ENCODE data around the gene EIF4G1.

EIF4G1 gene

DNA sequence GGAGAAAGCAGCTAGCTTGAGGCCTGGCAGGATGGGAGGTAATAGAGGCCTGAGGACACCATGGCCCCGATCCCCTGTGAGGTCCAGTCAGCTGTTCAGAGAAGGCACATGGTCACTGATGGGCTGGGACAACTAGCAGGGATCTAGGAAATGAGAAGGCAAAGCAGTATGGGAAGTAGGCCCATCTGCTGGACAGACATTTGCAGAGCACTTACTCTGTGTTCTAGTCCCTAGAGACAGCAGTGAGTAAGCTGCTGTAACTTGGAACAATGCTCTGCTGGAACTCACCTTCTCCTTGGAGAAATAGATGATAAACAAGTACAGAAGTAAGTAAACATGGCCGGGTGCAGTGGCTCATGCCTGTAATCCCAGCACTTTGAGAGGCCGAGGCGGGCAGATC is 31.5 kb upstream of the EIF4G1 start:
- no peak for DNase-seq (ENCODE audit: low read depth)
- TF ChIP-seq, protein P1, sequence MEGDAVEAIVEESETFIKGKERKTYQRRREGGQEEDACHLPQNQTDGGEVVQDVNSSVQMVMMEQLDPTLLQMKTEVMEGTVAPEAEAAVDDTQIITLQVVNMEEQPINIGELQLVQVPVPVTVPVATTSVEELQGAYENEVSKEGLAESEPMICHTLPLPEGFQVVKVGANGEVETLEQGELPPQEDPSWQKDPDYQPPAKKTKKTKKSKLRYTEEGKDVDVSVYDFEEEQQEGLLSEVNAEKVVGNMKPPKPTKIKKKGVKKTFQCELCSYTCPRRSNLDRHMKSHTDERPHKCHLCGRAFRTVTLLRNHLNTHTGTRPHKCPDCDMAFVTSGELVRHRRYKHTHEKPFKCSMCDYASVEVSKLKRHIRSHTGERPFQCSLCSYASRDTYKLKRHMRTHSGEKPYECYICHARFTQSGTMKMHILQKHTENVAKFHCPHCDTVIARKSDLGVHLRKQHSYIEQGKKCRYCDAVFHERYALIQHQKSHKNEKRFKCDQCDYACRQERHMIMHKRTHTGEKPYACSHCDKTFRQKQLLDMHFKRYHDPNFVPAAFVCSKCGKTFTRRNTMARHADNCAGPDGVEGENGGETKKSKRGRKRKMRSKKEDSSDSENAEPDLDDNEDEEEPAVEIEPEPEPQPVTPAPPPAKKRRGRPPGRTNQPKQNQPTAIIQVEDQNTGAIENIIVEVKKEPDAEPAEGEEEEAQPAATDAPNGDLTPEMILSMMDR (IDR thresholded peaks at IDR 0.05; ENCODE audit: insufficient read depth, low read depth, low read length, missing control alignments): no peak
- no peak overlapping the region for H3K4me3 ChIP-seq (ENCODE audit: low read length)

DNA sequence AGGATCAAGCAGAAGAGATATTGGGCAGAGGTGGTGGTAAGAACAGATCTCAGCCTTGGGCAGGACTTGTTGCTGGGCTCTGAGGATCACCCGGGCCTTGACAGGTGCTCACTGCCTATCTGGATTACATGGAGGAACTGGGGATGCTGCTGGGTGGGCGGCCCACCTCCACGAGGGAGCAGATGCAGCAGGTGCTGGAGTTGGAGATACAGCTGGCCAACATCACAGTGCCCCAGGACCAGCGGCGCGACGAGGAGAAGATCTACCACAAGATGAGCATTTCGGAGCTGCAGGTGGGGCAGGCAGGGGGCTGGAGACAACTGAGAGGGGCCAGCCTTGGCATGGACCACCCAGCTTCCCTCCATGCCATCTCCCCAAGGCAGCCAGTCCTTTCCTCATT is 30.7 kb upstream of the EIF4G1 start:
- TF ChIP-seq, protein P1 (IDR thresholded peaks at IDR 0.05; ENCODE audit: insufficient read depth, low read depth, low read length, missing control alignments): no peak
- DNase-seq (ENCODE audit: low read depth): no peak

DNA sequence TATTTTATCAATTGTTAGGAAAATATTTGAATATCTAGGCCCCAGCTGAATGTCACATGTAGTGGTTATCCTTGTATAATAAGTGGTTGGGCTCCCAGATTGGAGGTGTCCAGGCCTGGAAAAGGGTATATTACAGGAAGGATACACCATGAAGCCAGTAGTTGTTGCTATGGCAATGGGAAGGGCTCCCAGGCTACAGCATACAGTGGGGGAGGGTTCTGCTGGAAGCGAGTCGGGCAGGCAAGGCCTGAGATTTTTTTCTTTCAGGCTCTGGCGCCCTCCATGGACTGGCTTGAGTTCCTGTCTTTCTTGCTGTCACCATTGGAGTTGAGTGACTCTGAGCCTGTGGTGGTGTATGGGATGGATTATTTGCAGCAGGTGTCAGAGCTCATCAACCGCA is 29.7 kb upstream of the EIF4G1 start:
- no peak overlapping the region for H3K4me3 ChIP-seq (ENCODE audit: low read length)
- DNase-seq (ENCODE audit: low read depth): peak; percentile 73
- TF ChIP-seq, protein P1 (IDR thresholded peaks at IDR 0.05; ENCODE audit: insufficient read depth, low read depth, low read length, missing control alignments): peak; percentile 52

More for the DNA sequence above, 30.7 kb upstream of the EIF4G1 start:
- no peak overlapping the region for H3K4me3 ChIP-seq (ENCODE audit: low read length)

- TF ChIP-seq, protein P1 (IDR thresholded peaks at IDR 0.05; ENCODE audit: insufficient read depth, low read depth, low read length, missing control alignments): peak; percentile 67
- DNase-seq (ENCODE audit: low read depth): peak; percentile 66
- H3K4me3 ChIP-seq (ENCODE audit: low read length): no peak overlapping the region
These were observed 24.9 kb upstream of the EIF4G1 start for GRCh38 chr3:184289426-184289938.

DNA sequence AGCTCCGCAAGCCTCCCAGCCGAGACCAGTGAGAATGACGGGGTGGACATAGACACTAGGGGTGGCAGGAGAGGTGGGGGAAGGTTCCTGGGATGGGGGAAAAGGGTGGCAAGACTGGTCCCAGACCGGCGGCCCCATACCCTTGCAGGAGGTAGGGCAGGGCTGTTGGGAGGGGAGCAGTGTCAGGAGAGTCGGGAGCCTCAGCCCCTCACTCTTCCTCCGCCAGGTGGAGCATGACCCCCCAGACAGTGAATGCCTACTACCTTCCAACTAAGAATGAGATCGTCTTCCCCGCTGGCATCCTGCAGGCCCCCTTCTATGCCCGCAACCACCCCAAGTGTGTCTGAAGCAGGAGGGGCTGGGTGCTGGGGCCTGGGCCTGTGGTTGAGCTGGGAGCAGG is 24.1 kb upstream of the EIF4G1 start:
- no peak for DNase-seq (ENCODE audit: low read depth)
- TF ChIP-seq, protein P1 (IDR thresholded peaks at IDR 0.05; ENCODE audit: insufficient read depth, low read depth, low read length, missing control alignments): no peak
- H3K4me3 ChIP-seq (ENCODE audit: low read length): no peak overlapping the region

DNA sequence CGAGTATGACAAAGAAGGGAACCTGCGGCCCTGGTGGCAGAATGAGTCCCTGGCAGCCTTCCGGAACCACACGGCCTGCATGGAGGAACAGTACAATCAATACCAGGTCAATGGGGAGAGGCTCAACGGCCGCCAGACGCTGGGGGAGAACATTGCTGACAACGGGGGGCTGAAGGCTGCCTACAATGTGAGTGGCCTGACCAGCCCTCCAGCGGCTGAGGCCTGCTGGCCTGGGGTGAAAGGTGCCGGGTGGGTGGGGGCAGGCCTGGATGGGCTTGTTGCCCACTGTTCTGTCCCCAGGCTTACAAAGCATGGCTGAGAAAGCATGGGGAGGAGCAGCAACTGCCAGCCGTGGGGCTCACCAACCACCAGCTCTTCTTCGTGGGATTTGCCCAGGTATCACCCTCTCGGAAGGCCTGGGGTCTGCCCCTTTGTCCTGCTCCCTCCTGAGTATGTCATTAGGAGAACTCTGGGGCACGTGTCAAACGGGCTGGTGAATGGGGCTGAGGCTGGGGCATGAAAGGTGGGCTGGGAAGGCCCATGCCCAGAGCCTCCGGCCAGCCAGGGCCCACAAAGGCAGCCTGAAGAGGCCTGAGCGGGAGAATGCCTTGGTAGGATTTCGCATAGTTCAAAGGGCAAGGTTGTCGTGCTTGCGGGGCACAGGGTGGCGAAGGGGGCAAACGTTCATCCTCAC is 23.2 kb upstream of the EIF4G1 start:
- TF ChIP-seq, protein P1 (IDR thresholded peaks at IDR 0.05; ENCODE audit: insufficient read depth, low read depth, low read length, missing control alignments): no peak
- H3K4me3 ChIP-seq (ENCODE audit: low read length): no peak overlapping the region
- DNase-seq (ENCODE audit: low read depth): no peak
